GM12874 (cell line): Measurements from ENCODE around the gene ROPN1.

Experiments used
- TF ChIP-seq, protein P1 (sequence below): IDR thresholded peaks from 2 replicates; pipeline ENCODE4 v1.5.1; 2011; ENCODE audit warnings: low read depth, mild to moderate bottlenecking, control low read depth, low read length, moderate library complexity; ENCODE audit not compliant: insufficient read depth

Gene ROPN1

DNA sequence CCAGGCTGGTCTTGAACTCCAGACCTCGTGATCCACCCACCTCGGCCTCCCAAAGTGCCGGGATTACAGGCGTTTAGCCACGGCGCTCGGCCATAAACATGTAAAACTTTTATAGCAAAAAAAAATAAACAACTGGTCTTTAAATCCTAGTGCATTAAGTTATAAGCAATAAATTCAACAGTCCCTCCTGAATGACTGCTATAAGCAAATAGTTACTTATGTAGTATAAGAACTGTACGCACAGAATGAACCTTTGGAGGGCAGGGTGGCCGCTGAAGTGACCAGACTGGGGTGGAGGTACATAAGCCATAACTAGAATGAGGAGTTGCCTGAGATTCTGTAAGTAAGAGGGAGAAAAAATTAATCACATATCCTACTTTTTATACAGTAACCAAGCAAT is 43.5 kb downstream of the ROPN1 start:
- TF ChIP-seq, protein P1, sequence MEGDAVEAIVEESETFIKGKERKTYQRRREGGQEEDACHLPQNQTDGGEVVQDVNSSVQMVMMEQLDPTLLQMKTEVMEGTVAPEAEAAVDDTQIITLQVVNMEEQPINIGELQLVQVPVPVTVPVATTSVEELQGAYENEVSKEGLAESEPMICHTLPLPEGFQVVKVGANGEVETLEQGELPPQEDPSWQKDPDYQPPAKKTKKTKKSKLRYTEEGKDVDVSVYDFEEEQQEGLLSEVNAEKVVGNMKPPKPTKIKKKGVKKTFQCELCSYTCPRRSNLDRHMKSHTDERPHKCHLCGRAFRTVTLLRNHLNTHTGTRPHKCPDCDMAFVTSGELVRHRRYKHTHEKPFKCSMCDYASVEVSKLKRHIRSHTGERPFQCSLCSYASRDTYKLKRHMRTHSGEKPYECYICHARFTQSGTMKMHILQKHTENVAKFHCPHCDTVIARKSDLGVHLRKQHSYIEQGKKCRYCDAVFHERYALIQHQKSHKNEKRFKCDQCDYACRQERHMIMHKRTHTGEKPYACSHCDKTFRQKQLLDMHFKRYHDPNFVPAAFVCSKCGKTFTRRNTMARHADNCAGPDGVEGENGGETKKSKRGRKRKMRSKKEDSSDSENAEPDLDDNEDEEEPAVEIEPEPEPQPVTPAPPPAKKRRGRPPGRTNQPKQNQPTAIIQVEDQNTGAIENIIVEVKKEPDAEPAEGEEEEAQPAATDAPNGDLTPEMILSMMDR = no peak

DNA sequence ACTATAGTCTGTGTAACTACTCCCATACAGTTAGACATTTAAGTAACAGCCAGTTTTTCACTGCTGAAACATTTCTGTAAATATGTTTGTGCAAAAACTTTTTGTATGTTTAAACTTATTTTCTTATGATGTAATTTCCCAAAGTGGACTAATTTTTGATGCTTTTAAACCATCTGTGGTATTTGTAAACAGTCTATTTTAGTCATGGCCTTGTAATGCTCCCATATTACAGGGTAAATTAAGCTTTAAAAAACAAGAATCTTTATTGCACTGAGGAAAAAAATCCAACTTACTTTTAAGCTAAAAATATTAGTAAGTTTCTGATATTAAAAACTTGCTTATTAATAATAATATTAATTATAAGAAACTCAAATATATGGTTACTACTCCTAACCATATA is 44.4 kb downstream of the ROPN1 start:
- TF ChIP-seq, protein P1 = no peak

DNA sequence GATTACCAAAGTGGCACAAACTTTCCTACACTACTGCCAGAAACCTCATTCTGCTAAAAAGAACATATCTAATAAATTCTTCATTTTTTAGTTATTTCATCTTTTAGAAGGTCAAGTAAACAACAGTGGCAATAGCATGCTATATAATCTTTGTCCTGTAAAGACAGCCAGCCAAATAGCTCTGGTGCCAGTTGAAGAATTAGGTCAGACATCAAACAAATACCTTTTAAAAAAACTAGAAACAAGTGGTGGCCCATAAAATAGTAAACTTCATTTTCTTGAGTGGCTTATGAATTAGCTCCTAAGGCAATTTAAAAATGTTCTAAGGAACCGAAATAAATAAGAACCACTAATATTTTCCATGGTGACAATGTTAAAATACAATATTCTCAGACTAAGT is 50.4 kb downstream of the ROPN1 start:
- TF ChIP-seq, protein P1 = no peak

DNA sequence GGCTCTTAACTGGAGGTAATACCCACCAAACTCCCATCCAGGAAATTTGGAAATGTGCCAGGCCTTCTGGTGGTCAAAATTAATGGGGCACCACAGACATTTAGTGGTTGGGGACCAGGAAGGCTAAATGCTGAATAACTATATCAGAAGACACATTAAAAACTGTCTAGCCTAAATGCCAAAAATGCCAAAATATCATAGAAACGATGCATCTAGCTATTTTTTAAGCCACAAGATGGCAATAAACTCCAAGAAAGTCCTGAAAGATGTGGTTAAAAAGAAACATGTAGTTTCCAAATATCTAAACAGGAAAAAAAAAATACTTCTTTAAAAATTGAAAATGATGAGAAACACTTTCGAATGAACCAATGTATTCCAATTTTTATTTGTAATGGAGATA is 50.8 kb downstream of the ROPN1 start:
- TF ChIP-seq, protein P1 = no peak

DNA sequence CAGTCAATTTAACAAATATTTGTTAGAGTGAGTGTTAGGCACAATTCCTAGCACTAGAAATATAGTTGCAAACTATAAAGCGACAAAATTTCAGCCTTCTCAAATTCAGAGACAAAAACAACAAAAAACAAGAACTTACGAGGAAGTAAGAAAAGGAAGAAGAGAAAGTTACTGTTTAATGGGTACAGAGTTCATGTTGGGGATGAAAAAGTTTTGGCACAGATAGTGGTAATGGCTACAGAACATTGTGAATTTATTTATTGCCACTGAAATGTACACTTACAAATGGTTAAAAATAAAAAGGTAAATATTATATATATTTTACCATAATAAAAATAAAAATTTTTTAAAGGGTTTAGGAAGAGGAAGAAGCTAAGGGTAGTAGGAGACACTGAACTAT is 52.2 kb downstream of the ROPN1 start:
- TF ChIP-seq, protein P1 = no peak

DNA sequence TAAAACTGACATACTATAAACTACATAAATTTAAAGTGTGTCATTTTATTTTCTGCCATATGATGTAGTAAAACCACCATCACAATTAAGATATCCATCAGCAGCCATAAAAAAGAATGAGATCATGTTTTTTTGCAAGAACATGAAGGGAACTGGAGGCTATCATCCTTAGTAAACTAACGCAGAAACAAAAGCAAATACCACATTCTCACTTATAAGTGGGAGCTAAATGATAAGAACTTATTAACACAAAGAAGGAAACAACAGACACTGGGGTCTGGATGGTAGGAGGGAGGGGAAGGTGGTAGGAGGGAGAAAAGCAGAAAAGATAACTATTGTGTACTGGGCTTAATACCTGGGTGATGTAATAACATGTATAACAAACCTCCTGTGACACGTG is 55.5 kb downstream of the ROPN1 start:
- TF ChIP-seq, protein P1 = no peak

DNA sequence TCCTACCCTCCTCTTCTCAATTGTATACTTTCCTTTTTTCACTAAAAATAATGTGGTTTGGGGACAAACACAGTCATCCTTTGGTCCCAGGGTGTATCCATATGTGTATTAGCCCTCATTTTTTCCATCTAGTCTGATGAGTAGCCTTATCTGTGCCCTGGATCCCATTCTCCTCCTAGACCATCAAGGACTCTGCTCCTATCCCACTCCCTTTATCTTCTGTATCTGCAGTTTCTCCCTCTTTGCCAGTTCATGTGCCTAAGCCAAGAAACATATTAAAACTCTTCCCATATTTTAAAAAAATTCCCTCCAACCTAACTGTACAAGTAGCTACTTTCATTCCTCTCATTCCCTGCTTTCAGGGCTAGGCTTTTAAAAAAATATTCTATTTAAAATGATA is 56.1 kb downstream of the ROPN1 start:
- TF ChIP-seq, protein P1 = no peak

DNA sequence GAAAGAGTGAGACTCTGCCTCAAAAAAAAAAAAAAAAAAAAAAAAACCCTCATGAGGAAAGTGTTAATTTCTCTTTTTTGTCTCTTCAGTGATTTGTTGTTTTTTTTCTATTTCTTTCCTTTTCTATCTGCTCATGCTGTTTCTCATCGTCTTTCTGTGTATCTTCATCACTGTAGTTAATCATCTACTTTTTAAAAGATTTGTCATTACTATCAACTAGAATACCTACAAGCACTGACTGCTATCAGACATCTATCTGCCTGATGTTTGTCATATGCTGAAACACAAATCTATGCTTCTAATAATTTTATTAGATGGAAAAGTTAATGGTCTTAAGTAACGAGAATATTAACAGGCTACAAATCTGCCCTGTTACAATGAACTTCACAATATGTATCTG is 57.7 kb downstream of the ROPN1 start:
- TF ChIP-seq, protein P1 = no peak
